Ectodermal cell (in vitro differentiated cells): ENCODE data around the gene ZNF628.
"Not testable (repeated sequence)": the region's sequence is repeated elsewhere in the genome, so short reads cannot be mapped to it uniquely, and the experiment has no call there.

Experiments
- H3K27ac ChIP-seq: 2 replicates; pipeline ENCODE4 v1.7.0; 2013; ENCODE audit warnings: mild to moderate bottlenecking, low read depth, low read length; ENCODE audit not compliant: insufficient read depth, poor library complexity, severe bottlenecking
- H3K27me3 ChIP-seq: 2 replicates; pipeline ENCODE4 v1.7.0; 2013; ENCODE audit warnings: mild to moderate bottlenecking, low read length; ENCODE audit not compliant: insufficient read depth, control insufficient read depth, poor library complexity, severe bottlenecking
- H3K36me3 ChIP-seq: one replicate; pipeline ENCODE4 v1.7.0; 2013; ENCODE audit warnings: low read length; ENCODE audit not compliant: control insufficient read depth, insufficient read depth
- H3K4me1 ChIP-seq: one replicate; pipeline ENCODE4 v1.7.0; 2013; ENCODE audit warnings: low read length; ENCODE audit not compliant: control insufficient read depth, insufficient read depth
- H3K4me3 ChIP-seq: 2 replicates; pipeline ENCODE4 v1.7.0; 2013; ENCODE audit warnings: low read depth, low read length, control low read depth; ENCODE audit not compliant: insufficient read depth
- H3K9me3 ChIP-seq: 2 replicates; pipeline ENCODE4 v1.7.0; 2013; ENCODE audit warnings: mild to moderate bottlenecking, low read length, moderate library complexity; ENCODE audit not compliant: control insufficient read depth
- WGBS, 2 experiments: methylation state at CpG; one replicate each; pipeline ENCODE4 v1.1.7; 2013; ENCODE audit warnings: missing lambda C conversion rate in 2 of 2; 5-methylcytosine and 5-hydroxymethylcytosine counted together

The ZNF628 gene

GRCh38 chr19:55490478-55491432, 14.3 kb downstream of the ZNF628 start:
- Histone ChIP-seq H3K9me3 (no peaks in the 10 kb centered on the region), H3K36me3 (no peaks in the 10 kb centered on the region), H3K4me3 (no peak overlapping the region), H3K27ac (no peak overlapping the region), H3K4me1 (peaks cover 35% of the 10 kb centered on the region), H3K27me3 (no peaks in the 10 kb centered on the region)
- 86 to 87% methylated on average over 52 of the region's 52 CpGs for WGBS, 2 experiments

GRCh38 chr19:55491546-55492360, 15.3 kb downstream of the ZNF628 start:
- no peaks in the 10 kb centered on the region for H3K27me3 ChIP-seq
- no peak overlapping the region for H3K27ac ChIP-seq
- H3K36me3 ChIP-seq: no peaks in the 10 kb centered on the region
- H3K4me3 ChIP-seq: no peak overlapping the region
- H3K4me1 ChIP-seq: peaks cover 25% of the 10 kb centered on the region
- WGBS, 2 experiments: 88% methylated on average over 24 of the region's 24 CpGs
- no peaks in the 10 kb centered on the region for H3K9me3 ChIP-seq

- no peak overlapping the region for H3K27ac ChIP-seq
- no peaks in the 10 kb centered on the region for H3K36me3 ChIP-seq
- H3K9me3 ChIP-seq: no peaks in the 10 kb centered on the region
- no peak overlapping the region for H3K4me3 ChIP-seq
- WGBS, 2 experiments: 86 to 87% methylated on average over 12 of the region's 12 CpGs
- H3K27me3 ChIP-seq: no peaks in the 10 kb centered on the region
- peaks cover 18% of the 10 kb centered on the region for H3K4me1 ChIP-seq
Observed at GRCh38 chr19:55492362-55492944, 16.0 kb downstream of the ZNF628 start.

- no peak overlapping the region for H3K27ac ChIP-seq
- H3K27me3 ChIP-seq: no peaks in the 10 kb centered on the region
- H3K36me3 ChIP-seq: no peaks in the 10 kb centered on the region
- no peak overlapping the region for H3K4me3 ChIP-seq
- H3K4me1 ChIP-seq: peaks cover 12% of the 10 kb centered on the region
- 87 to 88% methylated on average over 18 of the region's 18 CpGs for WGBS, 2 experiments
- H3K9me3 ChIP-seq: no peaks in the 10 kb centered on the region
Observed at GRCh38 chr19:55493052-55493644, 16.7 kb downstream of the ZNF628 start.

GRCh38 chr19:55493645-55494171, 17.3 kb downstream of the ZNF628 start:
- Histone ChIP-seq H3K36me3 (no peaks in the 10 kb centered on the region), H3K4me1 (peaks cover 8% of the 10 kb centered on the region), H3K27me3 (no peaks in the 10 kb centered on the region), H3K4me3 (no peak overlapping the region), H3K27ac (no peak overlapping the region), H3K9me3 (no peaks in the 10 kb centered on the region)
- 89 to 92% methylated on average over 33 to 36 of the region's 38 CpGs for WGBS, 2 experiments

- no peak overlapping the region for H3K4me3 ChIP-seq
- H3K36me3 ChIP-seq: no peaks in the 10 kb centered on the region
- H3K4me1 ChIP-seq: peaks cover 4% of the 10 kb centered on the region
- no peaks in the 10 kb centered on the region for H3K27me3 ChIP-seq
- WGBS, 2 experiments: 81 to 83% methylated on average over 22 of the region's 22 CpGs
- H3K9me3 ChIP-seq: no peaks in the 10 kb centered on the region
- H3K27ac ChIP-seq: no peak overlapping the region
Observed at GRCh38 chr19:55494172-55494761, 17.9 kb downstream of the ZNF628 start.

- Histone ChIP-seq H3K4me3 (no peak overlapping the region), H3K27me3 (no peaks in the 10 kb centered on the region), H3K36me3 (no peaks in the 10 kb centered on the region), H3K27ac (no peak overlapping the region), H3K9me3 (no peaks in the 10 kb centered on the region), H3K4me1 (no peaks in the 10 kb centered on the region)
- WGBS, 2 experiments: 75 to 76% methylated on average over 11 of the region's 11 CpGs
Observed at GRCh38 chr19:55495646-55496349, 19.4 kb downstream of the ZNF628 start.

GRCh38 chr19:55496820-55497219, 20.4 kb downstream of the ZNF628 start:
- H3K27me3 ChIP-seq, H3K4me3 ChIP-seq, H3K4me1 ChIP-seq, H3K9me3 ChIP-seq, H3K36me3 ChIP-seq, H3K27ac ChIP-seq: not testable (repeated sequence)
- 80 to 82% methylated on average over 10 of the region's 10 CpGs for WGBS, 2 experiments

GRCh38 chr19:55497763-55498162, 21.3 kb downstream of the ZNF628 start:
- WGBS, 2 experiments: 88 to 89% methylated on average over 13 of the region's 13 CpGs
- Histone ChIP-seq H3K9me3 (no peaks in the 10 kb centered on the region), H3K27me3 (peaks cover 8% of the 10 kb centered on the region), H3K36me3 (no peaks in the 10 kb centered on the region), H3K4me1 (no peaks in the 10 kb centered on the region), H3K4me3 (no peak overlapping the region), H3K27ac (no peak overlapping the region)
